HG03565 (cell line): Measurements from ENCODE around the gene DTL.
"Not testable (repeated sequence)": the region's sequence is repeated elsewhere in the genome, so short reads cannot be mapped to it uniquely, and the experiment has no call there.

Experiments used
- ATAC-seq: cut with Tn5 transposase; IDR thresholded peaks from one replicate; pipeline ENCODE4 v1.9.1; 2021; ENCODE audit warnings: mild to moderate bottlenecking, moderate library complexity; ENCODE audit not compliant: unreplicated experiment

The DTL gene

GRCh38 chr1:212035123-212035834, at the start of gene DTL, which contains the start of gene INTS7:
Gene DTL (plus strand): TSS chr1:212035748. CDS start chr1:212035891, 143 bp downstream.
Gene INTS7 (minus strand): TSS chr1:212035557. CDS start chr1:212035437, 120 bp downstream.
- peak; percentile 57 for ATAC-seq

GRCh38 chr1:211986628-211987254, 48.8 kb upstream of the DTL start:
- no peak for ATAC-seq

GRCh38 chr1:211991695-211992094, 43.9 kb upstream of the DTL start:
- no peak for ATAC-seq

GRCh38 chr1:211997426-211997825, 38.1 kb upstream of the DTL start:
- not testable (repeated sequence) for ATAC-seq

- no peak for ATAC-seq
Measured at GRCh38 chr1:212002536-212002935, 33.0 kb upstream of the DTL start.

GRCh38 chr1:212004895-212005608, 30.5 kb upstream of the DTL start:
- ATAC-seq, result no peak

GRCh38 chr1:212007178-212007577, 28.4 kb upstream of the DTL start:
- no peak for ATAC-seq

- no peak for ATAC-seq
Measured at GRCh38 chr1:212007886-212008285, 27.7 kb upstream of the DTL start.

- no peak for ATAC-seq
Measured at GRCh38 chr1:212009561-212009960, 26.0 kb upstream of the DTL start.

- no peak for ATAC-seq
Measured at GRCh38 chr1:212010004-212010403, 25.5 kb upstream of the DTL start.

GRCh38 chr1:212012034-212012740, 23.4 kb upstream of the DTL start:
- peak; percentile 78 for ATAC-seq

GRCh38 chr1:212013672-212014071, 21.9 kb upstream of the DTL start:
- no peak for ATAC-seq

- no peak for ATAC-seq
Measured at GRCh38 chr1:212020975-212021374, 14.6 kb upstream of the DTL start.

GRCh38 chr1:212021563-212021962, 14.0 kb upstream of the DTL start:
- ATAC-seq, result no peak

GRCh38 chr1:212022908-212023307, 12.6 kb upstream of the DTL start:
- not testable (repeated sequence) for ATAC-seq

GRCh38 chr1:212024469-212025149, 10.9 kb upstream of the DTL start:
- ATAC-seq, result no peak

- ATAC-seq, result not testable (repeated sequence)
Measured at GRCh38 chr1:212027727-212028126, 7.8 kb upstream of the DTL start.

- ATAC-seq, result no peak
Measured at GRCh38 chr1:212030936-212031528, 4.5 kb upstream of the DTL start.

GRCh38 chr1:212034516-212035122, 929 bp upstream of the DTL start:
- no peak for ATAC-seq
